SK-N-SH (cell line): ENCODE results near the gene DNAJC13. TPM values are rescaled to one million over a fixed set of nuclear protein-coding genes. Genes with fewer than 3 reads are reported as not detected.

ENCODE experiments used
- CTCF ChIA-PET: fragments of 300-600, 350-600 bp; formaldehyde crosslinking; extraction: SDS; loops from one replicate; lab custom pipeline; 2021; lab: Yijun Ruan, JAX
- POLR2A ChIA-PET: fragments of 350-600 bp; sonication (Branson Sonifier 250); formaldehyde crosslinking; extraction: SDS; loops from one replicate; lab custom pipeline; 2020; ENCODE audit warnings: antibody characterized with exemption, inconsistent platforms; lab: Yijun Ruan, JAX
- DNase-seq: peaks from one replicate; pipeline ENCODE4 v3.0.0; 2012
- H2AFZ ChIP-seq: fragments of 200-600 bp; sonication (generic); 2 replicates; pipeline ENCODE4 v1.8.1; 2016; ENCODE audit warnings: antibody characterized with exemption, mild to moderate bottlenecking, low read depth
- H3F3A ChIP-seq: fragments of 200-600 bp; sonication (generic); replicated peaks from 2 replicates; pipeline ENCODE3; 2016; ENCODE audit warnings: antibody characterized with exemption, mild to moderate bottlenecking; ENCODE audit not compliant: insufficient read depth
- H3K27ac ChIP-seq, 2 experiments: fragments of 200-500 bp in 1 of 2; fragments of 200-600 bp in 1 of 2; sonication (Bioruptor generic) in 1 of 2; sonication (generic), shearing (Covaris generic) in 1 of 2; 2 replicates each; pipeline versions ENCODE4 v1.5.1 to v1.6.1; 2014 to 2016; ENCODE audit warnings: low read depth in 2 of 2, inconsistent platforms in 1 of 2, low read length in 1 of 2, mild to moderate bottlenecking in 1 of 2, mixed read lengths in 1 of 2
- H3K27me3 ChIP-seq: fragments of 200-600 bp; sonication (generic), shearing (Covaris generic); 2 replicates; pipeline ENCODE4 v1.6.1; 2016; ENCODE audit warnings: mixed run types; ENCODE audit not compliant: insufficient read depth
- H3K36me3 ChIP-seq, 2 experiments: fragments of 200-500 bp in 1 of 2; fragments of 200-600 bp in 1 of 2; sonication (Bioruptor generic) in 1 of 2; sonication (generic) in 1 of 2; replicated peaks in 1 of 2; 2 replicates each; pipeline versions ENCODE3 to v1.5.1; 2014 to 2016; ENCODE audit warnings: low read length in 1 of 2, mild to moderate bottlenecking in 1 of 2; ENCODE audit not compliant: insufficient read depth in 2 of 2, control insufficient read depth in 1 of 2
- H3K4me1 ChIP-seq, 2 experiments: fragments of 200-500 bp in 1 of 2; fragments of 200-600 bp in 1 of 2; sonication (Bioruptor generic) in 1 of 2; sonication (generic), shearing (Covaris generic) in 1 of 2; 2 replicates each; pipeline versions ENCODE4 v1.5.1 to v1.6.1; 2014 to 2016; ENCODE audit warnings: low read depth in 1 of 2, low read length in 1 of 2, mixed run types in 1 of 2; ENCODE audit not compliant: insufficient read depth in 2 of 2, control insufficient read depth in 1 of 2
- H3K4me2 ChIP-seq: fragments of 200-600 bp; sonication (generic), shearing (Covaris generic); 2 replicates; pipeline ENCODE4 v1.6.1; 2017; ENCODE audit warnings: mixed run types
- H3K4me3 ChIP-seq, 2 experiments: fragments of 200-500 bp in 1 of 2; fragments of 200-600 bp in 1 of 2; sonication (Bioruptor generic) in 1 of 2; sonication (generic), shearing (Covaris generic) in 1 of 2; 2 replicates each; pipeline versions ENCODE4 v1.5.1 to v1.8.1; 2014 to 2016; ENCODE audit warnings: low read depth in 2 of 2, inconsistent platforms in 1 of 2, low read length in 1 of 2, mild to moderate bottlenecking in 1 of 2, mixed read lengths in 1 of 2, moderate library complexity in 1 of 2
- H3K79me2 ChIP-seq: fragments of 200-600 bp; sonication (generic); 2 replicates; pipeline ENCODE4 v1.8.1; 2017; ENCODE audit warnings: mild to moderate bottlenecking; ENCODE audit not compliant: insufficient read depth
- H3K9ac ChIP-seq: fragments of 200-600 bp; sonication (generic); 2 replicates; pipeline ENCODE4 v1.6.1; 2017; ENCODE audit warnings: mixed run types
- H3K9me2 ChIP-seq: fragments of 200-600 bp; sonication (generic); 2 replicates; pipeline ENCODE4 v1.6.1; 2017; ENCODE audit warnings: mixed run types
- H3K9me3 ChIP-seq: fragments of 200-600 bp; sonication (generic); 2 replicates; pipeline ENCODE4 v1.6.1; 2017; ENCODE audit warnings: mixed run types, mild to moderate bottlenecking, moderate library complexity
- H4K20me1 ChIP-seq: fragments of 200-600 bp; sonication (generic); 2 replicates; pipeline ENCODE4 v1.6.1; 2017; ENCODE audit warnings: mild to moderate bottlenecking, mixed run types; ENCODE audit not compliant: insufficient read depth
- CHD2 ChIP-seq: fragments of 150-350 bp; IDR thresholded peaks from 2 replicates; pipeline ENCODE4 v1.6.1; 2018; ENCODE audit warnings: low read length; ENCODE audit not compliant: partially characterized antibody
- CTCF ChIP-seq: fragments of 200-600 bp; sonication (generic); IDR thresholded peaks from 2 replicates; pipeline ENCODE4 v1.6.1; 2017; ENCODE audit warnings: antibody characterized with exemption, mild to moderate bottlenecking, moderate library complexity
- ELF1 ChIP-seq: IDR thresholded peaks from 2 replicates; pipeline ENCODE4 v1.4.0; 2012
- EP300 ChIP-seq, 2 experiments: IDR thresholded peaks; 2 replicates each; pipeline versions ENCODE4 v1.4.0 to v1.6.1; 2012; ENCODE audit warnings: borderline replicate concordance in 1 of 2, low read depth in 1 of 2, low read length in 1 of 2
- FOXJ3 ChIP-seq: sonication (generic); formaldehyde crosslinking; IDR thresholded peaks from 2 replicates; pipeline ENCODE4 v1.5.1; 2020; ENCODE audit warnings: mild to moderate bottlenecking, missing genetic modification reagents
- FOXM1 ChIP-seq: IDR thresholded peaks from 2 replicates; pipeline ENCODE4 v1.4.0; 2012; ENCODE audit warnings: low read depth, mild to moderate bottlenecking
- GABPA ChIP-seq: IDR thresholded peaks from 2 replicates; pipeline ENCODE4 v1.4.0; 2012; ENCODE audit warnings: low read depth, mild to moderate bottlenecking
- GATA2 ChIP-seq: sonication (generic); formaldehyde crosslinking; IDR thresholded peaks from 2 replicates; pipeline ENCODE4 v1.5.0; 2020; ENCODE audit warnings: mild to moderate bottlenecking, missing genetic modification reagents
- JUND ChIP-seq: IDR thresholded peaks from 2 replicates; pipeline ENCODE4 v1.4.0; 2012
- MAX ChIP-seq: IDR thresholded peaks from 2 replicates; pipeline ENCODE4 v1.4.0; 2012; ENCODE audit warnings: low read depth
- MEF2A ChIP-seq: IDR thresholded peaks from 2 replicates; pipeline ENCODE4 v1.4.0; 2012; ENCODE audit warnings: low read depth, borderline replicate concordance
- NFIC ChIP-seq: IDR thresholded peaks from 2 replicates; pipeline ENCODE4 v1.4.0; 2012; ENCODE audit warnings: borderline replicate concordance
- PBX3 ChIP-seq: IDR thresholded peaks from 2 replicates; pipeline ENCODE4; 2012
- POLR2AphosphoS5 ChIP-seq: IDR thresholded peaks from 2 replicates; pipeline ENCODE4 v1.6.1; 2012; ENCODE audit warnings: low read depth, low read length
- RFX5 ChIP-seq: IDR thresholded peaks from 2 replicates; pipeline ENCODE4 v1.6.1; 2012; ENCODE audit warnings: mild to moderate bottlenecking, improper control_type of control experiment, low read length
- RXRA ChIP-seq: IDR thresholded peaks from 2 replicates; pipeline ENCODE4 v1.4.0; 2012; ENCODE audit warnings: low read depth, mild to moderate bottlenecking, borderline replicate concordance
- SIN3A ChIP-seq: IDR thresholded peaks from 2 replicates; pipeline ENCODE4 v1.6.1; 2012; ENCODE audit warnings: low read depth, mild to moderate bottlenecking, low read length, moderate library complexity, borderline replicate concordance
- USF1 ChIP-seq: IDR thresholded peaks from 2 replicates; pipeline ENCODE4 v1.4.0; 2012; ENCODE audit warnings: low read depth, borderline replicate concordance
- USF2 ChIP-seq: fragments of 150-350 bp; IDR thresholded peaks from 2 replicates; pipeline ENCODE4 v1.6.1; 2017; ENCODE audit warnings: antibody characterized with exemption, low read length, low read depth, borderline replicate concordance
- ZBTB33 ChIP-seq: IDR thresholded peaks from 2 replicates; pipeline ENCODE4 v1.4.0; 2012; ENCODE audit warnings: low read depth, borderline replicate concordance
- WGBS: methylation state at CpG from one replicate; pipeline ENCODE4 v1.1.6; 2017; ENCODE audit warnings: low lambda C conversion rate; 5-methylcytosine and 5-hydroxymethylcytosine counted together
- polyA plus RNA-seq, 3 experiments: library from polyadenylated mRNA; depleted of rRNA; stranded (reverse); fragments of >200 nt; gene quantifications; 2 replicates each; pipeline ENCODE4 v1.2.3, GENCODE V29; 2012

The DNAJC13 gene
- polyA plus RNA-seq, 1 of the 3 experiments (the other 2 are of a cell fraction): 10.8 TPM

GRCh38 chr3:132554437-132554836 lies 137.1 kb downstream of the DNAJC13 start:
- 92% methylated on average over 8 of the region's 8 CpGs for WGBS
- peaks cover 12% of the 10 kb centered on the region for H3F3A ChIP-seq
- H3K9ac ChIP-seq: no peak overlapping the region
- peaks cover 2 to 5% of the 10 kb centered on the region in 2 experiments for H3K36me3 ChIP-seq
- no peak overlapping the region for H3K4me2 ChIP-seq
- POLR2A ChIA-PET: no interaction called here
- CTCF ChIA-PET: interaction anchor here (2.7 kb wide), 1 partner anchor 88 kb away, joined by 7 read pairs; no protein-coding TSS in a partner anchor
- DNase-seq: no peak
- H3K9me3 ChIP-seq: no peaks in the 10 kb centered on the region
- H3K9me2 ChIP-seq: no peaks in the 10 kb centered on the region
- peaks cover 7 to 17% of the 10 kb centered on the region in 2 experiments; a peak in 3 of 4 replicates for H3K4me1 ChIP-seq
- no peak overlapping the region for H2AFZ ChIP-seq
- H3K27ac ChIP-seq: no peak overlapping the region
- TF ChIP-seq NFIC (no peak), FOXM1 (no peak), USF2 (no peak), GATA2 (no peak), CTCF (no peak), EP300 (IDR thresholded peaks at IDR 0.05; ENCODE audit: borderline replicate concordance in 1 of 2, low read depth in 1 of 2, low read length in 1 of 2) (no peak), MEF2A (no peak), RFX5 (no peak), USF1 (no peak), MAX (no peak), CHD2 (no peak), JUND (no peak), FOXJ3 (no peak), RXRA (no peak), POLR2AphosphoS5 (no peak), GABPA (no peak), ELF1 (no peak), ZBTB33 (no peak), SIN3A (no peak), PBX3 (no peak)
- H3K79me2 ChIP-seq: no peaks in the 10 kb centered on the region
- H4K20me1 ChIP-seq: no peaks in the 10 kb centered on the region
- no peaks in the 10 kb centered on the region for H3K27me3 ChIP-seq
- H3K4me3 ChIP-seq: no peak overlapping the region
